Astrocyte (in vitro differentiated cells and primary cell): Measurements from ENCODE around the gene AUTS2. TPM values are rescaled to one million over a fixed set of nuclear protein-coding genes. Genes with fewer than 3 reads are reported as not detected.

Experiments used
- DNase-seq: peaks from one replicate; pipeline ENCODE4 v3.0.0-alpha.2; 2010; ENCODE audit warnings: low read depth
- FAIRE-seq: peaks from 2 replicates; lab custom pipeline; 2011; peaks lifted over from hg19 to GRCh38; lab: Jason Lieb, UNC
- H2AFZ ChIP-seq: 2 replicates; pipeline ENCODE4 v1.6.0; 2012; ENCODE audit warnings: low read depth, low read length, inconsistent platforms
- H3K27ac ChIP-seq: 2 replicates; pipeline ENCODE4 v1.5.1; 2011; ENCODE audit warnings: low read depth, low read length, inconsistent platforms
- H3K27me3 ChIP-seq: 2 replicates; pipeline ENCODE4 v1.6.0; 2011; ENCODE audit warnings: low read length, inconsistent platforms; ENCODE audit not compliant: insufficient read depth
- H3K36me3 ChIP-seq: 2 replicates; pipeline ENCODE4 v1.5.1; 2011; ENCODE audit warnings: low read length, inconsistent platforms; ENCODE audit not compliant: insufficient read depth
- H3K4me1 ChIP-seq: 2 replicates; pipeline ENCODE4 v1.5.1; 2011; ENCODE audit warnings: low read length, inconsistent platforms; ENCODE audit not compliant: insufficient read depth
- H3K4me2 ChIP-seq: 2 replicates; pipeline ENCODE4 v1.6.0; 2012; ENCODE audit warnings: low read length, inconsistent platforms
- H3K4me3 ChIP-seq: 2 replicates; pipeline ENCODE4 v1.5.1; 2011; ENCODE audit warnings: low read depth, mild to moderate bottlenecking, low read length, inconsistent platforms; ENCODE audit not compliant: insufficient read depth
- H3K79me2 ChIP-seq: 2 replicates; pipeline ENCODE4 v1.6.0; 2012; ENCODE audit warnings: mild to moderate bottlenecking, low read length, inconsistent platforms; ENCODE audit not compliant: insufficient read depth
- H3K9ac ChIP-seq: 2 replicates; pipeline ENCODE4 v1.6.0; 2012; ENCODE audit warnings: mild to moderate bottlenecking, low read length, inconsistent platforms
- H3K9me3 ChIP-seq: 2 replicates; pipeline ENCODE4 v1.5.1; 2012; ENCODE audit warnings: low read depth, mild to moderate bottlenecking, low read length, inconsistent platforms; ENCODE audit not compliant: insufficient read depth
- H4K20me1 ChIP-seq: 2 replicates; pipeline ENCODE4 v1.6.0; 2012; ENCODE audit warnings: low read length, inconsistent platforms; ENCODE audit not compliant: insufficient read depth
- H3K27ac Mint-ChIP-seq: one replicate; pipeline ENCODE4 v1.8.0; 2021; ENCODE audit warnings: mild to moderate bottlenecking, mixed read lengths; ENCODE audit not compliant: unreplicated experiment
- H3K27me3 Mint-ChIP-seq: one replicate; pipeline ENCODE4 v1.8.0; 2021; ENCODE audit warnings: low read depth, mixed read lengths; ENCODE audit not compliant: unreplicated experiment
- H3K36me3 Mint-ChIP-seq: one replicate; pipeline ENCODE4 v1.8.0; 2021; ENCODE audit warnings: low read depth, mixed read lengths; ENCODE audit not compliant: unreplicated experiment
- H3K4me1 Mint-ChIP-seq: one replicate; pipeline ENCODE4 v1.8.0; 2021; ENCODE audit warnings: low read depth, mixed read lengths; ENCODE audit not compliant: unreplicated experiment
- H3K4me3 Mint-ChIP-seq: one replicate; pipeline ENCODE4 v1.8.0; 2021; ENCODE audit warnings: mild to moderate bottlenecking, moderate library complexity, mixed read lengths; ENCODE audit not compliant: unreplicated experiment
- H3K9me3 Mint-ChIP-seq: one replicate; pipeline ENCODE4 v1.8.0; 2021; ENCODE audit warnings: mild to moderate bottlenecking, mixed read lengths; ENCODE audit not compliant: unreplicated experiment
- EZH2 ChIP-seq: IDR thresholded peaks from 2 replicates; pipeline ENCODE4 v1.6.1; 2012; ENCODE audit warnings: mild to moderate bottlenecking, low read length, inconsistent platforms; ENCODE audit not compliant: insufficient read depth
- total RNA-seq: library from RNA; stranded (reverse); gene quantifications from 2 replicates; pipeline ENCODE4 v1.2.1, GENCODE V29; 2021
- TF ChIP-seq, protein P1 (sequence below): IDR thresholded peaks from 2 replicates; pipeline ENCODE4 v1.5.1; 2011; ENCODE audit warnings: low read depth, mild to moderate bottlenecking, inconsistent platforms, low read length, moderate library complexity; ENCODE audit not compliant: insufficient read depth

Gene AUTS2
- total RNA-seq, 1 donor from 2014 or later = 73.2 TPM

DNA sequence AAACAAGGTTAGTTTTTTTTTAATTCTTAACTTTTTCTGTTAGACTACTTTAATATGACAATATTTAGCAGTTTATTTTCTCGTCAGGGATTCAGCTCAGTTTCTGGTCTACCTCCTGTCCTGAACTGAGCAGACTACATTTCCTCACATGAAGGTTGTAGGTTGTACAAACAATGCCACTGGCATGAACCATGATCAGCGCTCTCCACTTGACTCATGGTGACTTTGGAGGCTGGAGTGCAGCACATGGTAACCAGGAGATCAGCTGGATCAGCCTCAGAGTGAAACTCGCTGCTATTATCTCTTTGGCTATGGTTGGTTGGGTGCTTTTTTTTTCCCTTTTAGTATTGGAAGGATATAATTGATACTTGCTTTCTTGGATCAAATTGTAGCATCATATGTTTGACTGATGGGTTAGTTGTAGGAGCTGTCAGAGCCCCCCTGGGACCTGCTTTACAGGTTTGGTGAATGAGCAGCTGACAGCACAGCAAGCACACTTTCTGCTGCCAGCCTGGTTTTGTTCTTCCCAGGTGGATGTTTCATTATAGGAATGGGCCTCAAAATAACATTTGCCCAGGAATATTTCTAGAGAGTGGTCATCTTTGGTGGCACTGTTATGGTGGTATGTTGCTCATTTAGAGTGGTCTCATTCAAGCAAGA lies 556.4 kb downstream of the AUTS2 start:
- no peak for FAIRE-seq
- Histone ChIP-seq H3K9ac (no peak overlapping the region), H3K9me3 (no peaks in the 10 kb centered on the region), H3K79me2 (no peaks in the 10 kb centered on the region), H4K20me1 (no peaks in the 10 kb centered on the region), H3K4me1 (no peaks in the 10 kb centered on the region), H3K4me3 (no peak overlapping the region), H3K4me2 (no peak overlapping the region), H3K27ac (no peak overlapping the region), H3K36me3 (no peaks in the 10 kb centered on the region), H3K27me3 (no peaks in the 10 kb centered on the region), H2AFZ (no peak overlapping the region)
- Mint-ChIP-seq H3K27me3 (no peaks in the 10 kb centered on the region), H3K27ac (no peak overlapping the region), H3K36me3 (no peaks in the 10 kb centered on the region), H3K4me3 (no peak overlapping the region), H3K9me3 (peaks cover 3% of the 10 kb centered on the region), H3K4me1 (no peaks in the 10 kb centered on the region)
- TF ChIP-seq, protein P1, sequence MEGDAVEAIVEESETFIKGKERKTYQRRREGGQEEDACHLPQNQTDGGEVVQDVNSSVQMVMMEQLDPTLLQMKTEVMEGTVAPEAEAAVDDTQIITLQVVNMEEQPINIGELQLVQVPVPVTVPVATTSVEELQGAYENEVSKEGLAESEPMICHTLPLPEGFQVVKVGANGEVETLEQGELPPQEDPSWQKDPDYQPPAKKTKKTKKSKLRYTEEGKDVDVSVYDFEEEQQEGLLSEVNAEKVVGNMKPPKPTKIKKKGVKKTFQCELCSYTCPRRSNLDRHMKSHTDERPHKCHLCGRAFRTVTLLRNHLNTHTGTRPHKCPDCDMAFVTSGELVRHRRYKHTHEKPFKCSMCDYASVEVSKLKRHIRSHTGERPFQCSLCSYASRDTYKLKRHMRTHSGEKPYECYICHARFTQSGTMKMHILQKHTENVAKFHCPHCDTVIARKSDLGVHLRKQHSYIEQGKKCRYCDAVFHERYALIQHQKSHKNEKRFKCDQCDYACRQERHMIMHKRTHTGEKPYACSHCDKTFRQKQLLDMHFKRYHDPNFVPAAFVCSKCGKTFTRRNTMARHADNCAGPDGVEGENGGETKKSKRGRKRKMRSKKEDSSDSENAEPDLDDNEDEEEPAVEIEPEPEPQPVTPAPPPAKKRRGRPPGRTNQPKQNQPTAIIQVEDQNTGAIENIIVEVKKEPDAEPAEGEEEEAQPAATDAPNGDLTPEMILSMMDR = no peak
- no peak for TF ChIP-seq EZH2
- no peak for DNase-seq

GRCh38 chr7:70156057-70156456 lies 557.8 kb downstream of the AUTS2 start:
- Histone ChIP-seq H3K36me3 (no peaks in the 10 kb centered on the region), H3K79me2 (no peaks in the 10 kb centered on the region), H3K4me2 (no peak overlapping the region), H2AFZ (no peak overlapping the region), H3K27me3 (no peaks in the 10 kb centered on the region), H3K4me3 (no peak overlapping the region), H3K27ac (no peak overlapping the region), H4K20me1 (no peaks in the 10 kb centered on the region), H3K4me1 (no peaks in the 10 kb centered on the region), H3K9me3 (no peaks in the 10 kb centered on the region), H3K9ac (no peak overlapping the region)
- no peaks in the 10 kb centered on the region for H3K36me3 Mint-ChIP-seq
- DNase-seq = no peak
- H3K27me3 Mint-ChIP-seq = no peaks in the 10 kb centered on the region
- no peak overlapping the region for H3K4me3 Mint-ChIP-seq
- peaks cover 1% of the 10 kb centered on the region for H3K4me1 Mint-ChIP-seq
- H3K27ac Mint-ChIP-seq = no peak overlapping the region
- no peak for FAIRE-seq
- peaks cover 3% of the 10 kb centered on the region for H3K9me3 Mint-ChIP-seq
- TF ChIP-seq, protein P1 = no peak
- no peak for TF ChIP-seq EZH2

GRCh38 chr7:70159121-70159520 lies 560.8 kb downstream of the AUTS2 start:
- no peak overlapping the region for H2AFZ ChIP-seq
- H3K9me3 ChIP-seq = no peaks in the 10 kb centered on the region
- no peaks in the 10 kb centered on the region for H4K20me1 ChIP-seq
- H3K4me2 ChIP-seq = no peak overlapping the region
- H3K27ac ChIP-seq = no peak overlapping the region
- no peak overlapping the region for H3K4me3 ChIP-seq
- H3K4me1 Mint-ChIP-seq = peaks cover 18% of the 10 kb centered on the region
- no peaks in the 10 kb centered on the region for H3K36me3 ChIP-seq
- H3K4me3 Mint-ChIP-seq = no peak overlapping the region
- H3K79me2 ChIP-seq = no peaks in the 10 kb centered on the region
- no peaks in the 10 kb centered on the region for H3K9me3 Mint-ChIP-seq
- FAIRE-seq (no peak), DNase-seq (no peak)
- no peak overlapping the region for H3K9ac ChIP-seq
- no peaks in the 10 kb centered on the region for H3K27me3 ChIP-seq
- H3K27me3 Mint-ChIP-seq = no peaks in the 10 kb centered on the region
- H3K27ac Mint-ChIP-seq = no peak overlapping the region
- no peak for TF ChIP-seq EZH2
- no peaks in the 10 kb centered on the region for H3K4me1 ChIP-seq
- H3K36me3 Mint-ChIP-seq = no peaks in the 10 kb centered on the region
